ENCODE results near the gene CLEC4D. TPM values are rescaled to one million over a fixed set of nuclear protein-coding genes. Genes with fewer than 3 reads are reported as not detected.

Gene CLEC4D
- total and polyA plus RNA-seq, 2 of the 8 experiments (the other 6 are each of a cell fraction or from before 2014, with no cell fraction given): 0.14 TPM; not detected in 1

DNA sequence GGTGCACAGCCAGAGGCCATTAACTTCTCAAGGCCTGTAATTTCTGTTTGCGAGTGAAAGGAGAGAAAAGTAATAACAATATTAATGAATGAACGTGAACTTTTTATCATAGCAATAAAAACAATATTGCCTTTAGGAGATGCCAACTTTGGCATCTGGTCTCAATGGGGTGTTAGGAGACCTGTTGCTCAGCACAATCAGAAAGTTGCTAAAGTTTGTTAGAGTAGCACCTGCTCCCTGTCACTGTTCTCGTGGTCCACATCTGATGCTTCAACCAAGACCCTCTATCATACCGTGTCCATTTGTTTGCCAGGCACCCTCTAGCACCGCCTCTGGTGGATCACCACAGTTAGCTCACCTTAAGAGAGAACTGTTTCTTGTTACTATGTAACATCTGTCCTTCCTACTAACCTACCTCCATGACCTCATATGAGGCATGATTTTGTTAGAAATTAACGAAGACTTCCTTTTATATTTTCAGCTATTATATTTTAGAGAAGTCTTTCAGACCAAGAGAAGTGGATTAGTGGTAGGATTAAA is 39.9 kb downstream of the CLEC4D start:
- no peak overlapping the region for H3K56ac ChIP-seq (replicated peaks; ENCODE audit: insufficient read length, low read depth, low read length)
- no peaks in the 10 kb centered on the region for H3K4me1 ChIP-seq (replicated peaks in 1 of 4; ENCODE audit: control insufficient read depth in 3 of 4, insufficient read depth in 4 of 4, low read length in 3 of 4)
- no peak overlapping the region for H3K14ac ChIP-seq (ENCODE audit: insufficient read length)
- no peak overlapping the region for H2AK5ac ChIP-seq (ENCODE audit: low read depth, low read length)
- H3K4me2 ChIP-seq (ENCODE audit: insufficient read depth in 1 of 2, low read depth in 2 of 2, low read length in 2 of 2): no peak overlapping the region
- H2BK15ac ChIP-seq (ENCODE audit: low read length): no peak overlapping the region
- no peak overlapping the region for H3K27ac ChIP-seq (ENCODE audit: low read depth, low read length)
- no peak overlapping the region for H3K23ac ChIP-seq (ENCODE audit: insufficient read length)
- H3K9me3 ChIP-seq (ENCODE audit: insufficient read depth in 2 of 2, low read depth in 1 of 2, low read length in 1 of 2): no peaks in the 10 kb centered on the region
- H3K23me2 ChIP-seq (ENCODE audit: low read depth, low read length): no peaks in the 10 kb centered on the region
- H3K18ac ChIP-seq (ENCODE audit: extremely low read depth, low read length): no peak overlapping the region
- H3K9ac ChIP-seq (replicated peaks in 1 of 4; ENCODE audit: extremely low read depth in 1 of 4, low read depth in 3 of 4, low read length in 3 of 4): no peak overlapping the region
- no peaks in the 10 kb centered on the region for H3K36me3 ChIP-seq (ENCODE audit: control insufficient read depth in 2 of 4, insufficient read depth in 4 of 4, low read length in 3 of 4)
- H3K79me2 ChIP-seq (ENCODE audit: control insufficient read depth in 1 of 2, insufficient read depth in 2 of 2, low read length in 2 of 2): no peaks in the 10 kb centered on the region
- H2AFZ ChIP-seq (ENCODE audit: low read length): no peak overlapping the region
- DNase-seq (ENCODE audit: low read depth in 1 of 2, low spot score in 2 of 2) (no peak), FAIRE-seq (no peak)
- no peak overlapping the region for H3K4me3 ChIP-seq (ENCODE audit: extremely low read depth in 1 of 4, insufficient read depth in 2 of 4, low read depth in 3 of 4, low read length in 4 of 4)
- no peaks in the 10 kb centered on the region for H4K20me1 ChIP-seq (replicated peaks in 1 of 2; ENCODE audit: control insufficient read depth in 1 of 2, insufficient read depth in 2 of 2, low read length in 2 of 2)
- H4K91ac ChIP-seq (replicated peaks; ENCODE audit: insufficient read length, low read length): no peak overlapping the region
- H2BK12ac ChIP-seq (ENCODE audit: low read depth, low read length): no peak overlapping the region
- POLR2A ChIA-PET (ENCODE audit: partially characterized antibody): no interaction called here
- H2BK5ac ChIP-seq (ENCODE audit: low read depth, low read length): no peak overlapping the region
- H4K8ac ChIP-seq (ENCODE audit: extremely low read depth, insufficient read depth, low read length): no peak overlapping the region
- no peak overlapping the region for H2BK120ac ChIP-seq (replicated peaks; ENCODE audit: low read depth, low read length)
- H2BK20ac ChIP-seq (ENCODE audit: low read length): no peak overlapping the region
- H3K27me3 ChIP-seq (replicated peaks in 1 of 4; ENCODE audit: control insufficient read depth in 3 of 4, extremely low read depth in 1 of 4, insufficient read depth in 3 of 4, low read length in 3 of 4): no peaks in the 10 kb centered on the region
- CTCF ChIA-PET (ENCODE audit: partially characterized antibody): interaction anchor here (0.9 to 2.2 kb wide), 4 partner anchors 9 to 25 kb away, joined by 3 to 14 read pairs (median 4); partner anchors contain the start of gene CLEC4E
- H3K79me1 ChIP-seq (ENCODE audit: low read depth, low read length): no peaks in the 10 kb centered on the region
- H4K5ac ChIP-seq (ENCODE audit: insufficient read length, low read depth, low read length): no peak overlapping the region
- H3K4ac ChIP-seq (replicated peaks; ENCODE audit: insufficient read length, low read depth, low read length): no peak overlapping the region
- 84% methylated on average over 6 of the region's 6 CpGs; no CpG with 5 or more reads in 1 of the 2 experiments for WGBS, 2 experiments (ENCODE audit: extremely low coverage in 1 of 2, insufficient coverage in 1 of 2, insufficient read length in 1 of 2, insufficient replicate concordance in 2 of 2, low coverage in 1 of 2, low lambda C conversion rate in 2 of 2, missing lambda C conversion rate in 1 of 2)
- no peak for TF ChIP-seq CHD1 (IDR thresholded peaks at IDR 0.05; ENCODE audit: low read depth, low read length)
- no peak for TF ChIP-seq CTBP2 (IDR thresholded peaks at IDR 0.05; ENCODE audit: borderline replicate concordance, insufficient read depth, insufficient read length, low read length)
- no peak for TF ChIP-seq POU5F1 (IDR thresholded peaks at IDR 0.05; ENCODE audit: low read depth, low read length)
- TF ChIP-seq EGR1 (IDR thresholded peaks at IDR 0.05; ENCODE audit: borderline replicate concordance, low read depth, low read length): no peak
- TF ChIP-seq, protein P1, sequence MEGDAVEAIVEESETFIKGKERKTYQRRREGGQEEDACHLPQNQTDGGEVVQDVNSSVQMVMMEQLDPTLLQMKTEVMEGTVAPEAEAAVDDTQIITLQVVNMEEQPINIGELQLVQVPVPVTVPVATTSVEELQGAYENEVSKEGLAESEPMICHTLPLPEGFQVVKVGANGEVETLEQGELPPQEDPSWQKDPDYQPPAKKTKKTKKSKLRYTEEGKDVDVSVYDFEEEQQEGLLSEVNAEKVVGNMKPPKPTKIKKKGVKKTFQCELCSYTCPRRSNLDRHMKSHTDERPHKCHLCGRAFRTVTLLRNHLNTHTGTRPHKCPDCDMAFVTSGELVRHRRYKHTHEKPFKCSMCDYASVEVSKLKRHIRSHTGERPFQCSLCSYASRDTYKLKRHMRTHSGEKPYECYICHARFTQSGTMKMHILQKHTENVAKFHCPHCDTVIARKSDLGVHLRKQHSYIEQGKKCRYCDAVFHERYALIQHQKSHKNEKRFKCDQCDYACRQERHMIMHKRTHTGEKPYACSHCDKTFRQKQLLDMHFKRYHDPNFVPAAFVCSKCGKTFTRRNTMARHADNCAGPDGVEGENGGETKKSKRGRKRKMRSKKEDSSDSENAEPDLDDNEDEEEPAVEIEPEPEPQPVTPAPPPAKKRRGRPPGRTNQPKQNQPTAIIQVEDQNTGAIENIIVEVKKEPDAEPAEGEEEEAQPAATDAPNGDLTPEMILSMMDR (IDR thresholded peaks at IDR 0.05; ENCODE audit: control extremely low read depth in 1 of 3, insufficient read depth in 1 of 3, low read depth in 1 of 3, low read length in 3 of 3): peak in 2 of 3 experiments; percentile 21 to 50; a peak in 2 of 4 replicates
- TF ChIP-seq SP2 (IDR thresholded peaks at IDR 0.05; ENCODE audit: low read length): no peak
- TF ChIP-seq, protein P2, sequence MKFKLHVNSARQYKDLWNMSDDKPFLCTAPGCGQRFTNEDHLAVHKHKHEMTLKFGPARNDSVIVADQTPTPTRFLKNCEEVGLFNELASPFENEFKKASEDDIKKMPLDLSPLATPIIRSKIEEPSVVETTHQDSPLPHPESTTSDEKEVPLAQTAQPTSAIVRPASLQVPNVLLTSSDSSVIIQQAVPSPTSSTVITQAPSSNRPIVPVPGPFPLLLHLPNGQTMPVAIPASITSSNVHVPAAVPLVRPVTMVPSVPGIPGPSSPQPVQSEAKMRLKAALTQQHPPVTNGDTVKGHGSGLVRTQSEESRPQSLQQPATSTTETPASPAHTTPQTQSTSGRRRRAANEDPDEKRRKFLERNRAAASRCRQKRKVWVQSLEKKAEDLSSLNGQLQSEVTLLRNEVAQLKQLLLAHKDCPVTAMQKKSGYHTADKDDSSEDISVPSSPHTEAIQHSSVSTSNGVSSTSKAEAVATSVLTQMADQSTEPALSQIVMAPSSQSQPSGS (IDR thresholded peaks at IDR 0.05; ENCODE audit: low read length): no peak
- no peak for TF ChIP-seq EP300 (IDR thresholded peaks at IDR 0.05; ENCODE audit: borderline replicate concordance in 1 of 2, low read depth in 2 of 2, low read length in 2 of 2)

Data from H1 (cell line).